ENCODE results near the gene MYLK2. TPM values are rescaled to one million over a fixed set of nuclear protein-coding genes. Genes with fewer than 3 reads are reported as not detected.

MYLK2 gene
- total RNA-seq, 4 donors from 2014 or later, result 0.33 to 0.65 (median 0.52) TPM; not detected in 1

DNA sequence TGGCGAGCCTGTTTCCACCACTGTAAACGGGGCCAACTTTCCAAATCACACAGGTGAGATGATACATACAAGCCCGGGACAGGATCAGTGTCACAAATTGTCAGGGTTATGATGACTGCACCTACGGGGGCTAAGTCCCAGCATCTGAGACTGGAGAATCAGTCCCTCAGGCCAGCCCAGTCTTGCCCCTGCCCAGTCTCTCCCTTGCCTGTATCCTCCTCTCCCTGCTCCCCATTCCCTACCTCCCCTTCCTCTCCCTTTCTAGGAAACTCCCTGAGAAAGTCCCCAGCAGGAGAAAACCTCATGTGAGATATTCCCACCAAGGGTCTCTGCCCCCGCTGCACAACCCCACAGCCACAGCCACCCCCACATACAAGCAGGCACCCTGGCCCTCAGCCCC is 24.7 kb downstream of the MYLK2 start:
- H3K9me3 ChIP-seq, result no peaks in the 10 kb centered on the region
- H3K27me3 ChIP-seq, result peaks cover 0 to 7% (median 0%) of the 10 kb centered on the region in 4 donors
- TF ChIP-seq EP300 (IDR thresholded peaks at IDR 0.05) (no peak), POLR2AphosphoS5 (IDR thresholded peaks at IDR 0.05) (no peak), POLR2A (IDR thresholded peaks at IDR 0.05; ENCODE audit: low read depth) (no peak)
- TF ChIP-seq, protein P1, sequence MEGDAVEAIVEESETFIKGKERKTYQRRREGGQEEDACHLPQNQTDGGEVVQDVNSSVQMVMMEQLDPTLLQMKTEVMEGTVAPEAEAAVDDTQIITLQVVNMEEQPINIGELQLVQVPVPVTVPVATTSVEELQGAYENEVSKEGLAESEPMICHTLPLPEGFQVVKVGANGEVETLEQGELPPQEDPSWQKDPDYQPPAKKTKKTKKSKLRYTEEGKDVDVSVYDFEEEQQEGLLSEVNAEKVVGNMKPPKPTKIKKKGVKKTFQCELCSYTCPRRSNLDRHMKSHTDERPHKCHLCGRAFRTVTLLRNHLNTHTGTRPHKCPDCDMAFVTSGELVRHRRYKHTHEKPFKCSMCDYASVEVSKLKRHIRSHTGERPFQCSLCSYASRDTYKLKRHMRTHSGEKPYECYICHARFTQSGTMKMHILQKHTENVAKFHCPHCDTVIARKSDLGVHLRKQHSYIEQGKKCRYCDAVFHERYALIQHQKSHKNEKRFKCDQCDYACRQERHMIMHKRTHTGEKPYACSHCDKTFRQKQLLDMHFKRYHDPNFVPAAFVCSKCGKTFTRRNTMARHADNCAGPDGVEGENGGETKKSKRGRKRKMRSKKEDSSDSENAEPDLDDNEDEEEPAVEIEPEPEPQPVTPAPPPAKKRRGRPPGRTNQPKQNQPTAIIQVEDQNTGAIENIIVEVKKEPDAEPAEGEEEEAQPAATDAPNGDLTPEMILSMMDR (IDR thresholded peaks at IDR 0.05), result no peak
- peaks cover 18 to 26% (median 20%) of the 10 kb centered on the region in 4 donors for H3K4me1 ChIP-seq
- peak overlapping the region; percentile 10 to 43 (median 30) for H3K4me3 ChIP-seq
- no peak for DNase-seq (ENCODE audit: extremely low spot score)
- H3K36me3 ChIP-seq, result no peaks in the 10 kb centered on the region
- WGBS, result 68% methylated on average over 5 of the region's 5 CpGs
- intact Hi-C loops (cut with DNase I), result loop anchor here (2.0 kb wide), 1 partner anchor 21 kb away; no protein-coding TSS in a partner anchor
- H3K27ac ChIP-seq (replicated peaks in 1 of 4), result peak overlapping the region in 2 of 4 donors; percentile 9 to 10

DNA sequence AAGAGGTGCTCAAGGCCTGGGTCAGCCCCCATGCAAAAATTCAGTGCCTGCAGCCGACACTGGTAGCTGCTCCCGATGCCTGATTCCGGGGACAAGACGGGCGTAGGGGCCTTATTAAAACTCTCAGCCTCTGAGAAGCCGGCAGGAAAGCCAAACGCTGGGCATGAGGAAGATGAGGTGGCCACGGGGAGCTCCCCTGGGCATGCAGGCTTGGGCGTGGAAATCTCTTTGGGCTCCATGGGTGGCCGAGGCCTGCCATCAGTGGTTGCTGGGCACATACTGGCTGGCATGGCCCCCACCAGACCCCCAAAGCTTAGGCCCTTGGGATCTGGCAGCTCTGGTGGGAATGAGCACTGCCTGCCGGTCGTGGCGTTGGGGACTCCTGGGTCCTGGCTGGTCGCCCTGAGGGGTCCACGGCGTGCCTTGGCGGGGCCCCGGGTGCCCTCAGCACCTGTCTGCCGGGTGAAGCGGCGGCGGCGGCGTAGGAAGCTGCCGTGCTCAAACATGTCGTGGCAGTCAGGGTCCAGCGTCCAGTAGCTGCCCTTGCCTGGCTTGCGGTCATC is 25.7 kb downstream of the MYLK2 start:
- H3K9me3 ChIP-seq, result no peaks in the 10 kb centered on the region
- WGBS, result 80% methylated on average over 21 of the region's 28 CpGs
- intact Hi-C loops (cut with DNase I), result loop anchor here (2.0 kb wide), 1 partner anchor 22 kb away; no protein-coding TSS in a partner anchor
- peak overlapping the region; percentile 10 to 43 (median 30) for H3K4me3 ChIP-seq
- H3K27me3 ChIP-seq, result peaks cover 0 to 17% (median 3%) of the 10 kb centered on the region in 4 donors
- no peaks in the 10 kb centered on the region for H3K36me3 ChIP-seq
- H3K27ac ChIP-seq (replicated peaks in 1 of 4), result peak overlapping the region in 3 of 4 donors; percentile 7 to 60 (median 26)
- peaks cover 17 to 25% (median 17%) of the 10 kb centered on the region in 4 donors for H3K4me1 ChIP-seq
- TF ChIP-seq EP300 (IDR thresholded peaks at IDR 0.05) (no peak), POLR2AphosphoS5 (IDR thresholded peaks at IDR 0.05) (no peak), POLR2A (IDR thresholded peaks at IDR 0.05; ENCODE audit: low read depth) (no peak)
- TF ChIP-seq, protein P1 (IDR thresholded peaks at IDR 0.05), result no peak
- no peak for DNase-seq (ENCODE audit: extremely low spot score)

DNA sequence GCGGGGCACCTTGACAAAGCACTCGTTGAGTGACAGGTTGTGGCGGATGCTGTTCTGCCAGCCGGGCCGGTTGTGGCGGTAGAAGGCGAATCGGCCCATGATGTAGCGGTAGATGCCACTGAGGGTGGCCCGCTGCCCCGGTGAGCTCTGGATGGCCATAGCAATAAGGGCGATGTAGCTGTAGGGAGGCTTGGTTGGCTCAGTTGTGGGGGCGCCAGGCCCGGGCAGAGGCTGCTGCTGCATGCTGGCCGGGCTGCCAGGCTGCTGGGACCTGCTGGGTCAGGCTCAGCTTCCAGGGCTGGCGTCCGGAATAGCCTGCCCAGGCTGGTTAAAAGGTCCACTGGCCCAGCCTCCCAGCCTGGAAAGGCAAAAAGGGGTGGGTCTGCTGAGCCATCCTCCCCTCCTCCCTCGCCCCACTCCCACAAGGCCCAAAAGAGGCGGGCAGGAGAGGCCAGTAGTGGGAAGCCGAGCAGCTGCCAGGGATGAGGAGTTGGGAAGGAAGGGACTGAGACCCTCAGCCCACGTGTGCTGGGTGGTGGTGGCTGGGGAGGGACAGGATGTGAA is 26.2 kb downstream of the MYLK2 start, which contains the start of gene FOXS1:
Gene FOXS1, minus strand, starts transcription at position 305 of the 564 bp plus-strand sequence. Its CDS starts 62 bp downstream, at position 243.
- no peak for DNase-seq (ENCODE audit: extremely low spot score)
- intact Hi-C loops (cut with DNase I), result loop anchor here (2.0 kb wide), 1 partner anchor 23 kb away; no protein-coding TSS in a partner anchor
- Histone ChIP-seq H3K27me3 (peaks cover 0 to 22% (median 3%) of the 10 kb centered on the region in 4 donors), H3K4me3 (peak within 1 kb of the TSS; percentile 10 to 43 (median 30)), H3K4me1 (peaks cover 17 to 25% (median 17%) of the 10 kb centered on the region in 4 donors), H3K9me3 (no peaks in the 10 kb centered on the region), H3K27ac (replicated peaks in 1 of 4) (peak within 1 kb of the TSS in 3 of 4 donors; percentile 7 to 60 (median 26)), H3K36me3 (no peaks in the 10 kb centered on the region)
- TF ChIP-seq, protein P1 (IDR thresholded peaks at IDR 0.05), result no peak
- TF ChIP-seq POLR2A (IDR thresholded peaks at IDR 0.05; ENCODE audit: low read depth) (no peak), POLR2AphosphoS5 (IDR thresholded peaks at IDR 0.05) (peak; percentile 18 to 48)
- WGBS, result 62% methylated on average over 14 of the region's 21 CpGs

DNA sequence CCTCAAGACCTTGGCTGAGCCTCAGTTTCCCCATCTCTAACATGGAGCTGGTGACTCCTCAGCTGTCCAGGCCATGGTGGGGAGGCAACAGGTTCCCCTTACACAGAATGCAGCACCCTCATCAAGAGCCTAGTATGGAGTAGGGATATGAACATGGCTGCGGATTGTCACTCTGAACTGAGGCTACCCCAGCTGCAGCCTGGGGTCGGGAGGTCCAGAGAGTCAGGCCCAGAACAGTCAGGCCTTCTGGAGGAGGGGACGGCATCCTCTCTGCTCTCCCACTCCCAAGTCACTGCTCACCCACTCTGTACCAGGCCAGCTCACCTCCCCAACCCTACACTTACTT is 27.6 kb downstream of the MYLK2 start:
- intact Hi-C loops (cut with DNase I), result no loop called here
- H3K36me3 ChIP-seq, result no peaks in the 10 kb centered on the region
- TF ChIP-seq POLR2A (IDR thresholded peaks at IDR 0.05; ENCODE audit: low read depth) (no peak), POLR2AphosphoS5 (IDR thresholded peaks at IDR 0.05) (no peak), EP300 (IDR thresholded peaks at IDR 0.05) (no peak)
- TF ChIP-seq, protein P1 (IDR thresholded peaks at IDR 0.05), result no peak
- peaks cover 12 to 23% (median 15%) of the 10 kb centered on the region in 4 donors for H3K4me1 ChIP-seq
- H3K4me3 ChIP-seq, result no peak overlapping the region
- H3K27me3 ChIP-seq, result peaks cover 0 to 36% (median 3%) of the 10 kb centered on the region in 4 donors
- no peak overlapping the region for H3K27ac ChIP-seq (replicated peaks in 1 of 4)
- H3K9me3 ChIP-seq, result no peaks in the 10 kb centered on the region
- whole genome bisulfite sequencing, result 81% methylated on average over 2 of the region's 3 CpGs
- DNase-seq (ENCODE audit: extremely low spot score), result no peak

All from esophagus muscularis mucosa (tissue), 4 donors.